ENCODE measurements around the gene MAL.

Gene MAL

DNA sequence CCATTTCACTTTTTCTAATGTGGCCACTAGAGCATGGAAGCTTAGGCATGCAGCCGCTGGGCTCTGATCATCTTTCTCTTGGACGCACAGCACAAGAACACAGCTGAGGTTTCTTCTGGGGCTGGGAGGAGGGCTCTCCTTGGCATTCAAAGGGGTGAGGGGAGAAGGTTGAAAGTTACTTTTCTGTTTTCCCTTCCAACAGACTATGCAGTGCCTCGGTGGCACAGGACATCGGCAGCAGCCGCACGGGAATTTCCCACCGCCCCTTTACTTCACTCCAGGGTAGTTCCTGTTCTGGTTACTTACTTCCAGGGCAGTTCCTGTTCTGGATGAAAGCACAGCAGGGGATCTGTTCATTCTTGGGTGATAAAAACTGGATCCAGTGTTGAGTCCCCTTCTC lies 18.9 kb upstream of the MAL start:
- ATAC-seq (no peak), DNase-seq (ENCODE audit: low spot score in 2 of 2) (no peak)
- no peaks in the 10 kb centered on the region for H3K36me3 Mint-ChIP-seq

DNA sequence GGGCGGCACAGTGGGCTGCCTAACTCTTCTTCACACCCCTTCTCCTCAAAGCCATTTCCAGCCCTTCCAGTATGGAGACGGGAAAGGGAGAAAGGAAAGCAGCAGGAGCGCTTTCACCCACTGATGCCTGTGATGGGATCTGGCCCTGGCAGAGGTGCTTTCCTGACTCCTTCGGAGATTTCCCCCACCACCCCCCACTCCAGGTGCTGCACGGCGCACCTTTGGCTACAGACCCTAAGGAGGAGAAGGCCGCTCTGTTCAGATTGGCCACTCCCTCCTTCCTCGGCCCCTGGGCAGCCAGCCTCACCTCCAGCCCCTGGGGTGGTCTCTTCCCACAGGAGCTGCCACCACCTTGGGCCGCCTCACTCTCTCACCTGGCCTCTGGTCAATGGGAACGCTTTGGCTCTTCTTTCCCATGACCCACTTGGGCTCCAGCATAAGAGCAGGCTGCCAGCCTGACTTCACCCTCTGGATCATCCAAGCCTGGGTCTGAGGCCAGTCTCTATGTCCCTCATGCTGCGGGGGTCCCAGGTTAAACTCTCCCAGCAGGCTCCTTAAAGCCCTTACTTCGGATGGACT lies 18.4 kb upstream of the MAL start:
- no peak overlapping the region for H3K4me3 Mint-ChIP-seq
- DNase-seq (ENCODE audit: low spot score in 2 of 2) = no peak
- no peak for ATAC-seq
- H3K9me3 Mint-ChIP-seq = no peaks in the 10 kb centered on the region
- no peaks in the 10 kb centered on the region for H3K36me3 Mint-ChIP-seq
- H3K27ac Mint-ChIP-seq = no peak overlapping the region
- peaks cover 5% of the 10 kb centered on the region for H3K4me1 Mint-ChIP-seq

More for the DNA sequence above, 18.9 kb upstream of the MAL start:
- H3K4me1 Mint-ChIP-seq = peaks cover 5% of the 10 kb centered on the region
- no peak overlapping the region for H3K27ac Mint-ChIP-seq
- H3K9me3 Mint-ChIP-seq = no peaks in the 10 kb centered on the region
- no peak overlapping the region for H3K4me3 Mint-ChIP-seq

DNA sequence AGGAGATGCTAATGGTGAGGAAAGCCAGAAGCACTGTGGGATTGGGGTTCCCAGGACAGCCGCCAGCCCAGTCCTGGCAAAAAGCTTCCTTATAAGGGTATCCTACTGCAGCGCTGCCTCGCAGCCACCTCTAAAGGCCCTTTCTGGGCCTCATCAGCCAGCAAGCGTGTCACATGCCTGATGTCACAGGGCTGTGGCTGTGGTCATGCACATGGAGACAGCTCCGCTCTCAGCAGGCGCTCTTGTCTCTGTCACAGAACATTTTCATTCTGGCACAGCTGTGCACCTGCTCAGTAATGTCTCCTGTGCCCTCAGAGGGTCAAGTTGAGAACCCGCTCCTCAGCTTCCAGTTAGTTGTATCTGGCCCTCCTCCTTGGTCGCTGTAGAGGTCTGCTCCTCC lies 17.7 kb upstream of the MAL start:
- H3K4me1 Mint-ChIP-seq = peaks cover 5% of the 10 kb centered on the region
- ATAC-seq (no peak), DNase-seq (ENCODE audit: low spot score in 2 of 2) (no peak)
- no peak overlapping the region for H3K4me3 Mint-ChIP-seq
- no peaks in the 10 kb centered on the region for H3K9me3 Mint-ChIP-seq
- H3K36me3 Mint-ChIP-seq = no peaks in the 10 kb centered on the region
- H3K27ac Mint-ChIP-seq = no peak overlapping the region

DNA sequence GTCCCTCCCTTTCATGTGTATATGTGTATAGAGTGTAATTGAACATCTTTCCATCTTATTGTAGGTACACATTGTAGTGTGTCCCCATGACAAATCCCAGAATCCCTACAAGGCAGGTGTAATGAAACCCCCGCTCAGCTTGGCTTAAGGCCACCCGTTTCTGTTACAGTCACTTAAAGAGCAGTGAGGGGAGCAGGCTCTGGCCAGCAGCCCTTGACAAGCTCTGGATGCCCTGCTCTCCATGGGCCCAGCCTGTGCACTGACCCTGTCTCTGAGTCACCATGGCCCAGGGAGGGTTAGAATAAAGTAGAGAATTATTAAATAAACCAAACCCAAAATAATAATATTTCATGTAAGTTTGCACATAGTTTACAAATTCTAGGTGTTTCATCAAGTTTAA lies 17.2 kb upstream of the MAL start:
- no peaks in the 10 kb centered on the region for H3K36me3 Mint-ChIP-seq
- H3K27ac Mint-ChIP-seq = no peak overlapping the region

DNA sequence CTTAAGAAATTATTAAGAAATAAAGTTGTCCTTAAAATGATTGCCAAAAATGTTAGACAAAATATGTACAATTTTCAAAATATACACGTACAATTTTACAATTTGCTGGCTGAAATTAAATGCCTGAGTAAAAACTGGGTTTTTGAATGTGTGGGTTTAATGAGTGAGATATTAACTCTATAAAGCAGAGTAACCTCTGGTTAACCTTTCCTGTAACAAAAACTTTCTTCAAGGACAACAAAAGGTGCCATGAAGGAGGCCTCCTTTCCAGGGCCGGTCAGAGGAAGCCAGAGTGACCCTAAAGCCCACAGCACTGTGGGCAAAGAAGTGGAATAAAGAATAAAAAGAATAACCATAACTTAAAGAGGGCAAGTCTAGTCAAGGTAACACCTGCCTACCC lies 16.5 kb upstream of the MAL start:
- Mint-ChIP-seq H3K4me1 (peaks cover 11% of the 10 kb centered on the region), H3K9me3 (no peaks in the 10 kb centered on the region), H3K4me3 (no peak overlapping the region), H3K36me3 (no peaks in the 10 kb centered on the region), H3K27ac (no peak overlapping the region)
- ATAC-seq = no peak
- no peak for DNase-seq (ENCODE audit: low spot score in 2 of 2)

More for the DNA sequence above, 17.2 kb upstream of the MAL start:
- ATAC-seq = no peak
- H3K9me3 Mint-ChIP-seq = no peaks in the 10 kb centered on the region
- H3K4me3 Mint-ChIP-seq = no peak overlapping the region
- no peak for DNase-seq (ENCODE audit: low spot score in 2 of 2)
- H3K4me1 Mint-ChIP-seq = peaks cover 8% of the 10 kb centered on the region

DNA sequence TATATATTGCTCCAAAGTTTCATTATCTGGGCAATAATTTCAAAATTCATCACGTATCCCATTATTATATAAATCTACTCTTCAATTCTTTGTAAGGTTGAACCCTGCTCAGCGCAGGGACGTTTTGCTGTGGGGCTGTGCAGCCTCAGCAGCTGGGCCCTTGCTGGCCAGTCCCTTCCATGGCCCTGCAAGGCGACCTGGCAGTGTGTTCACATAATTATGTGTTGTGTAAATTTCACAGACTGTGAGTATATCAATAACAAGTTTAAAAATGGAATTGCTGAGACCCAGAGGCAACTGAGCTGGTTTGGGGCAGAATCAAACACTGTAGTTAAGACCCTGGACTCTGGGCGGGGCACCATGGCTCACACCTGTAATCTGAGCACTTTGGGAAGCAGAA lies 16.1 kb upstream of the MAL start:
- DNase-seq (ENCODE audit: low spot score in 2 of 2) (no peak), ATAC-seq (no peak)
- no peak overlapping the region for H3K27ac Mint-ChIP-seq
- no peaks in the 10 kb centered on the region for H3K36me3 Mint-ChIP-seq
- H3K9me3 Mint-ChIP-seq = no peaks in the 10 kb centered on the region
- H3K4me3 Mint-ChIP-seq = no peak overlapping the region
- H3K4me1 Mint-ChIP-seq = peaks cover 9% of the 10 kb centered on the region

DNA sequence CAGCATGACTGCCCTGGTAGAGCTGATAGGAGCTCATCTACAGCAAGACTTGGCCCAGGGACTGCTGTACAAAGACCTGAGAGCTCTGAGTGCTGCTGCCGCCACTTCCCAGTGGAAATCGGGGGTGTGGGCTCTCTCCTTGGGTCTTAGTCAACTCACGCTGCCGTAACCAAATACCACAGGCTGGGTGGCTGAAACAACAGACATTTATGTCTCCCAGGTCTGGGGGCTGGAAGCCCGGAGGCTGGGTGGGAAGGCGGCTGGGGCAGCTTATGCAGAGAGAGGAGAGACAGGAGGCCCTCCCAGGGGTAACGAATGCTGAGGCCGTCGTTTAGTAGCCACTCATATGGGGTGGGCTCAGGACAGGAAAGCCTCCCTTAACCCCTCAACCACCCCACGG lies 15.4 kb upstream of the MAL start:
- no peak for DNase-seq (ENCODE audit: low spot score in 2 of 2)
- H3K4me3 Mint-ChIP-seq = no peak overlapping the region
- H3K27ac Mint-ChIP-seq = no peak overlapping the region
- H3K36me3 Mint-ChIP-seq = no peaks in the 10 kb centered on the region
- peaks cover 6% of the 10 kb centered on the region for H3K4me1 Mint-ChIP-seq
- no peaks in the 10 kb centered on the region for H3K9me3 Mint-ChIP-seq
- ATAC-seq = no peak

DNA sequence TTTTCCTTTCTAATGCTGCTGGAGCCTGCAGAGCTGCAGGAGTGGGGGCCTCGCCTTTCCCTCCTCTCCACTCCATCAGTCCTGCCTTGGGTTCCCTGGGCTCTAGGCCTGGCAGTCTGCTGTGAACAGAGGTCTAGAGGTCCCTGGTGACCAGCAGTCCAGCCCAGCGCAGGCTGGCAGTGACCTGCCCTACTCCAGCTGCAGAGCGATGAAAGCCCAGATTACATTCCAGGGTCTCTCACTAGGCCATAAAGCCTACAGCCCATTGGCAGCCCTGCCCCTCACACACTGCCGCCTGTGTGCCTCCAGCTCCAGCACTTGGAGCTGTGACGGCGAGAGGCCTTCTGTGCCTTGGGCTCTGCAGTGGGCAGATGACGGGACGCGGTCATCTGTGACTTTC lies 14.8 kb upstream of the MAL start:
- Mint-ChIP-seq H3K27ac (no peak overlapping the region), H3K9me3 (no peaks in the 10 kb centered on the region), H3K4me1 (peaks cover 6% of the 10 kb centered on the region), H3K36me3 (no peaks in the 10 kb centered on the region), H3K4me3 (no peak overlapping the region)
- no peak for DNase-seq (ENCODE audit: low spot score in 2 of 2)
- no peak for ATAC-seq

DNA sequence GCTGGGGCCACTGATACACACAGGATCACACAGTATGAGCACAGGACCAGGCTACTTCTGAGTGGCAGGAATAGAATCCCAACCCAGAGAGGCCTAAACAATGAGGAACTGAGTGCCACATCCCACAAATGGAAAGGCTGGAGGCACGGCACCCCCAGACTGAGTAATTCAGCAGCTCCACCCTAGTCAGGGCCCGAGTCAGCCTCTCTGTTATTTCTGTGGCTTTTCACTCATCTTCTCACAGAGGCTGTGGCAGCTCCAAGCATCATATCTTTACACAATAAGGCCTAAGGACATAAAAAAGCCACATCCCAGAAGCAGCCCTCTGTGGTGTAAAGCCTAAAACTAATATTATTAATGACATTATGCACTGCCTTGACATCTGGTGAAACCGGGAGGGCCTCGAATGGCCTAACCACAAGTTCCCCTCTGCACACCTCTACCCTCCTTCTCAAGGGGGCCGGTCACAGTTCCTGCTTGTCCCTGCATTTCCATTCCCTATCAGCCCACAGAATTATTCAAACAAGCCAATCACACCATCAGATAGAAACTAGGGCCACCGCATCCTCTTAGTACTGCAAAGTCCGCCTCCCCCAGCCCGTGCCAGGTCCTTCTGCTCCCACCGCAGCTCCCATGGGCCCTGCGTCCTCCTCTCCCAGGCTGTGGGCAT lies 12.5 kb upstream of the MAL start:
- DNase-seq (ENCODE audit: low spot score in 2 of 2) (no peak), ATAC-seq (no peak)
- Mint-ChIP-seq H3K4me3 (no peak overlapping the region), H3K9me3 (no peaks in the 10 kb centered on the region), H3K4me1 (peaks cover 6% of the 10 kb centered on the region), H3K27ac (no peak overlapping the region), H3K36me3 (no peaks in the 10 kb centered on the region)

DNA sequence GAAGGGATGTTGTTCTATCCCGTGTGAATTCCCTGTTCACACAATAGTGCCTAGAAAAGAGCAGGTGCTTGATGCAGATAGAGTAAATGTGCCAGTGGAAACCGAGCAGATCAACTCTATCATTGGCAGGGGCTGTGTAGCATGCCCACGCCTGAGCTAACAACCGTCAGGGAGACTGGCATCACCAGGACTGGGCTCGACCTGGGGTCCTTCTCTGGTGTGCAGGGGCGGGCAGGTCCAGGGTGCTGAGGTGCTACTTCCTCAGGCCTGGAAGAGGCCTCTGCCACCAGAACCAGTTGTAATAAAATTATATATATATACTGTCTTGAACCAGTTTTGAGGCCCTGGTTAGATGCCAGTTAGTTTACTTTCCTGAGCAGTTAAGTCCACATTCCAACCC lies 11.8 kb upstream of the MAL start:
- DNase-seq (ENCODE audit: low spot score in 2 of 2) = no peak
- Mint-ChIP-seq H3K4me3 (no peak overlapping the region), H3K9me3 (no peaks in the 10 kb centered on the region), H3K27ac (no peak overlapping the region), H3K4me1 (peaks cover 6% of the 10 kb centered on the region), H3K36me3 (no peaks in the 10 kb centered on the region)
- no peak for ATAC-seq

DNA sequence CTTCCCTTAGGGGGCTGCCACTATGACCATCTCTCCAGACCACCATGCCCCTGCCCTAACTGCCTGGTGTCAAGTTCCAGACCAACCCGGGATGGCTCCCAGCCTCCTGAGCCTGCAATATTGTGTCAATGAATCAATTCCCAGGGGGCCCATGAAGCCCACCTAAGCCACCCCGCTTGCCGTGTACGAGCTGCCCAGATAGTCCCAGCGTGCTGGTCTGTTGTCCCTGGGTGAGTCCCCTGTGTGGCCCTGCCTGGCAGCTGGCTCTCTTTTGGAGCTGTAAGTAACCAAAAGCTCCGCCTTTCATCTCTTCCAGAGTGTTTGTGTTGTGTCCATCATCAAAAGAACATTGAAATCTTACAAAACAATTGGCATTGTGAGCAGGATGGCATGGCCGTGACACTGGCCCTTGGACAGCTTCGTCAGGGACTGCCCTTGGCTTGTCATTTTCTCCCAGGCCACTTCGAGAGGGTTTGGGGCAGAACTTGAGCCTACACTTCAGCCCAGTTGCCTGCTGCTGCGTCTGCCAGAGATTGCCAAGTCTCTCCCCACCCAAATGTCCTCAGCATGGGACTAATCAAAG lies 11.3 kb upstream of the MAL start:
- no peak for DNase-seq (ENCODE audit: low spot score in 2 of 2)
- no peak for ATAC-seq
- no peak overlapping the region for H3K27ac Mint-ChIP-seq

DNA sequence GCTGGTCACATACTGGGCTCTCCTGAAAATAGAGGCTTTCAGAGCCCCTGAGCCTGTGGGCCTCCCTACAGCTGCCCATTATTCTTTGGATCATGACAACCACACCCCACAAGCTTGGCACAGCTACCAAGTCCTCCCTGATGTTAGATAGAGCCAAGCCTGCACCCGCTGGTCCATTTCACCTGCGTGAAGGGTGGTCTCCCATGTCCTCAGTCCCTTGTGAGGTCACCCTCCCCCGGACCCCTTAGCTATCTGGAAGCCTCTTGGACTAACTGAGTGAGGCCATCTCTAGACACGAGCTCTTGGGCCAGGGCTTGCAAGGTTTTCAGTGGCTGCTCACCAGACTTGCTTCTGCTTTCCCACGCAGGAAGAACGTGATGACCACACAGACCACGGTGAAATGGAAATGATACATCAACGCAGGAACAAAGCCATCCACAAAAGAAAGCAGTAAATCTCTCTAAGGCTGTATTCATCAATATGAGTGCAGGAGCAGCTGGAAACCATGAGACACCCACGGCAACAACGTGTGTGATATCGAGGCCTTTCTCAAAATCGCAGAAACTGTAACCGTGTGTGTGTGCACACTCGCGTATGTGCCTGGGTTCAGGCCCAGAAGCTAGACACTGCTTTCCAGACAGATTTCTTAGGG lies 10.1 kb upstream of the MAL start:
- no peak for DNase-seq (ENCODE audit: low spot score in 2 of 2)
- no peak overlapping the region for H3K27ac Mint-ChIP-seq
- peak; percentile 9 for ATAC-seq
- peaks cover 6% of the 10 kb centered on the region for H3K4me1 Mint-ChIP-seq
- H3K4me3 Mint-ChIP-seq = no peak overlapping the region
- no peaks in the 10 kb centered on the region for H3K9me3 Mint-ChIP-seq
- H3K36me3 Mint-ChIP-seq = no peaks in the 10 kb centered on the region

More for the DNA sequence above, 11.3 kb upstream of the MAL start:
- Mint-ChIP-seq H3K4me1 (peaks cover 6% of the 10 kb centered on the region), H3K4me3 (no peak overlapping the region), H3K9me3 (no peaks in the 10 kb centered on the region), H3K36me3 (no peaks in the 10 kb centered on the region)

DNA sequence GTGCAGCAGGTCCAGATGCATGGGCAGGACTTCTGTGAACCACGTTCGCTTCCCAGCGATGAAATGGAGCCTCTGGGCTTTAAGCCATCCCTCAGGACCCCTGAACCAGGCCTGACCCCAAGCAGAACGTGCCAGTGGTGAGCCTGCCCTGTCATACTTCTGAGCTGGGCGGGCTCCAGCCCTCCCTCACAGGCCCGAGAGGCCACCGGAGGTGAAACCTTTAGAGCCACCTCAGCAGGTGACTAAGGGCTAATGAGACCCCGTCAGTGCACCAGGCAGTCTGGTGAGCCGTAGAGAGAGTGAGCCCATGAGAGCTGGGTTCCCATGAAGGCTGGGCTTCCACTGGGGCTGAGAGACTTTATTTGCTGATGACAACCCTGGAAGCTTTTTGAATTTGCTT lies 8.9 kb upstream of the MAL start:
- H3K36me3 Mint-ChIP-seq = no peaks in the 10 kb centered on the region
- no peak overlapping the region for H3K27ac Mint-ChIP-seq
- peaks cover 6% of the 10 kb centered on the region for H3K4me1 Mint-ChIP-seq
- ATAC-seq (no peak), DNase-seq (ENCODE audit: low spot score in 2 of 2) (no peak)
- H3K9me3 Mint-ChIP-seq = no peaks in the 10 kb centered on the region
- no peak overlapping the region for H3K4me3 Mint-ChIP-seq

DNA sequence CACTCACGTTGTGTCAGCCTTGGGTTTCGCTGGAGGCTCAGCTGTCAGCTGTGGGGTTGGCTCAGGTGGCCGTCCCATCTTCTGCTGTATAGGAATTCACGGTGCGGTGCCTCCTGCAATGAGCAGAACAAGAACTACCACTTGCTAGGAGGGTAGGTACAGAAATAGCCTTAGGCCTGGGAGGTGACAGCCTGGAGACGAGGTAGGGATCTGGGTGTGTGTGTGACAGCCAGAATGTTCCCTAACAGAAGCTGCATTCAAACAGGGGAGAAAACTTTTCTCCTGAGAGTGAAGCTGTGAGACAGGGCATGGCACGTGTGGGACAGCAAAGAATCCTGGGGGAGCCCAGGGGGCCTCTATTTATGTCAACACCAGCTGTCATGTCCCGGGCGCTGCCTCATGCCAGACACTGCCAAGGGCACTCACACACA lies 8.4 kb upstream of the MAL start:
- H3K27ac Mint-ChIP-seq = no peak overlapping the region
- ATAC-seq (no peak), DNase-seq (ENCODE audit: low spot score in 2 of 2) (no peak)
- H3K4me3 Mint-ChIP-seq = no peak overlapping the region
- H3K9me3 Mint-ChIP-seq = no peaks in the 10 kb centered on the region
- no peaks in the 10 kb centered on the region for H3K36me3 Mint-ChIP-seq
- peaks cover 6% of the 10 kb centered on the region for H3K4me1 Mint-ChIP-seq

DNA sequence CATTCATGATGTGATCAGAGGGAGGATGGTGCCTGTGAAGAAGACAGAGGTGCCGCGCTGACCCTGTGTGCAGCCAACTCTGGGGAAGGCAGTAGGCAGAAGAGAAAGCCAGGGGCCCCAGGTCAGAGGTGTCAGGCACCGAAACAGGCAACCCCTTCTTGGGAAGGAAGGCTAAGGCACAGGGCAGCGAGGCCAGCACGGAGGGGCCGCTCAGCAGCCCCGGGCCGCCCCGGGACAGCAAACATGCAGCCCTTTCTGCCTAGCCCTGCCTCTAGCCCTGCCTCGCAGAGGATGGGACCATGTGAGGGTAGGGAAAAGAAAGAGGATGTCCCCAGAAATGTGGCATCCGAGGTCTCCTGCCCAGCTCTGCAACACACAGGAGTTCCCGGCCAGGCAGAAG lies 7.7 kb upstream of the MAL start:
- no peak overlapping the region for H3K4me3 Mint-ChIP-seq
- no peaks in the 10 kb centered on the region for H3K9me3 Mint-ChIP-seq
- DNase-seq (ENCODE audit: low spot score in 2 of 2) = no peak
- H3K4me1 Mint-ChIP-seq = peaks cover 8% of the 10 kb centered on the region
- no peak for ATAC-seq
- H3K36me3 Mint-ChIP-seq = no peaks in the 10 kb centered on the region
- no peak overlapping the region for H3K27ac Mint-ChIP-seq

DNA sequence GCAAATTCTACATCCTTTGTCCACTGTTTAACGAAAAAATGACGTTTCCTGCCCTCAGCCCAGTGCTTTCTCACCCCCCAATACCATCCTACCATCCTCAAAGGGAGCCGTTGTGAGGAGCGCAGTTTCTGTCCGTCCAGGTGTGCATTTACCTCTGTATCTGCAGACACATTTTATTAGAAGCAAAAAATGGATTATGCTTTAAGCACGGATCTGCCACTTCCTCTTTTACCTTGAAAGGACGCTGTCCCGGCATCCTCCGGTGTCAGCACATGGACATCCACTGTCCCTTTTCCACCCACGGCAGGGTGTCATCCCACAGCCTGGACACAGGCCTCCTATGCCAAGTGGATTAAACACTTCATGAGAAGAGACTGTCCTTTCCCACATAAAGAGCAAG lies 7.2 kb upstream of the MAL start:
- no peak for ATAC-seq
- no peaks in the 10 kb centered on the region for H3K9me3 Mint-ChIP-seq
- no peak overlapping the region for H3K4me3 Mint-ChIP-seq
- no peak for DNase-seq (ENCODE audit: low spot score in 2 of 2)
- peaks cover 11% of the 10 kb centered on the region for H3K4me1 Mint-ChIP-seq
- H3K36me3 Mint-ChIP-seq = no peaks in the 10 kb centered on the region
- H3K27ac Mint-ChIP-seq = no peak overlapping the region

All from stimulated activated effector memory CD8-positive, alpha-beta T cell treated with anti-CD3 and anti-CD28 coated beads, Interleukin-12 subunit alpha, Interleukin-12 subunit beta, amount 100 ng/mL, for 72 hours (primary cell).